HG02571 (cell line): Measurements from ENCODE around the gene SERPINA12.

Source experiments
- ATAC-seq: cut with Tn5 transposase; IDR thresholded peaks from one replicate; pipeline ENCODE4 v1.9.1; 2021; ENCODE audit warnings: mild to moderate bottlenecking, moderate library complexity; ENCODE audit not compliant: unreplicated experiment

The SERPINA12 gene

GRCh38 chr14:94467728-94468520, 41.3 kb downstream of the SERPINA12 start:
- no peak for ATAC-seq

DNA sequence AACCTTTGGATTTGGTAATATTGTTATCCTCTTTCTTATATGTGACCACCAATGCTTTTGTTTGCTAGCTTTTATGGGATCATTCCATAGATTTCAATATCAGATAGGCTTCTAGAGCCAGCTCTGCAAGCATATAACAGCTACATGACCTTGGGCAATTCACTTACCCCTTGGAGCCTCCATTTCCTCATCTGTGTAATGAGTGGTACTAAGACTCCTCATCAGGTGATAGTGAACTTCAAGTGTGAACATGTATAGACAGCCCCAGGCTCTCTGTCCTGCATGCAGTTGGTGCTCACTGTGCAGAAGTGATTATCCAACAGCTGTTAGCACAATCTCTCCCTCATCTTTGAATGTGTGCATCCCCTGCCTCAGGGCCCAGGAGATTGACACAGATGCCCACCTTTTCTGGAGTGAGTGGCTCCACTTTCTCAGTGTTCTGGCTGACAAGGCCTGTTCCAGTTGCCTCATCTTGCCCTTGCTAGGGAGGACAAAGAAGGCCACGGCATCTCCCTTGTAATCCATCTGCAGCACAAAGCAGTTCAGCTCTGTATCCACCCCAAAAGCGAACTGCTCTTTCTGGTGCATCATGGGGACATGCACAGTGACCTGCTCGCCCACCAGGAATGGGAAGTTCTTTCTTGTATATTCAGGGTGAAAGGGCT, 42.4 kb downstream of the SERPINA12 start:
- ATAC-seq, result no peak

GRCh38 chr14:94465042-94465441, 44.2 kb downstream of the SERPINA12 start:
- ATAC-seq, result no peak

DNA sequence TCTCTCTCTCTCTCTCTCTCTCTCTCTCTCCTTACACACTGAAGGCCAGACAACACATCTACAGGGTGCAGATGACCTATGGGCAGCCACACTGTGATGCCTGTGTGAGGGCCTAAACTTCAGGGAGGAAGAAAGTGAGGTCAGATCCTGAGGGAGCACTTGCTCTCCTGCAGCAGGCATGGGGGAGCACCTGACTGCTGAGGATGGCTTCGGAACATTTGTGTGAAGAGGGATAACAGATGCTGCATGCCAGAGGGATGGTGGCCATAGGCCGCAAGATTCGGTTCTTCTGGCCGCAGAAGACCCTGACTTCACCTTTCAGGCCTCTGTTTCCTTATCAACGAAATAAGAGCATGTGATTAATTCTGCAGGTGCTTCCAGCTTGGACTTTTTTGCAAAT, 45.0 kb downstream of the SERPINA12 start:
- no peak for ATAC-seq

DNA sequence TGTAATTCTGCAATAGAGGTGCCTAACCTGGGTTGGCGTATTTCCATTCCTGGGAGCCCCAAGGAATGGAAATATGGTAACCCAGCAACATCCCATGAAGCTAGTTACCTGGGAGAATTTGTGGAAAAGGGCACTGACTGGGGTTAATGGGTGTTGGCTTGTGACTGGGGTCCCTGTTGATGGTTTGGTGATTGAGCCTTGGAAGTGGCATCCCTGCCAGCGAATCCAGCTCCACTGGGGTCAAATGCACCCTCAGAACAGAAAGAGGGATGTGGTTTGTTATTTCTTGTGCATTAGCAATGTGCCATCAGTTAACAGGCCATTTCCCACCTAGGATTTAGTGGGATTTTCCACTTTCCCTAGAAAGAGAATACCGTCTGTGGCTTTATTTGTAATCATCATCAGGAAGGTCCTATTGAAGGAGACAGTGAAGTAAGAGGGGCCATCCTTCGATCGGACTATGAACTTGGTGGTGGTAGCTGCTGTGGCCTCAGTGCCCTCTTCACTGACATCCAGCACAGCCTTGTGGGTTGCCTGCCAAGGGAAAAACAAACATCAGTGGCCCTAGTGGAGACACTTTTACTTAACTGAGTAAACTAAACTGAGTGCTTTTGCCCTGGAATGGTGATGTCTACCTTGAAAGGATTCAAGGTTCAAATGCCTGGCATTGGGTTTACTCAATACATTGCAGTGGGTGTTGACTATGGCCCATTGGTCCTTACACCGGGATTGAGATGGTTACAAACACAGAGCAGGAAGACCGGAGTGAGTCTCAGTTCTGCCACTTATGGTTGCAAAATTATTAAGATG, 46.3 kb downstream of the SERPINA12 start:
- ATAC-seq, result no peak

DNA sequence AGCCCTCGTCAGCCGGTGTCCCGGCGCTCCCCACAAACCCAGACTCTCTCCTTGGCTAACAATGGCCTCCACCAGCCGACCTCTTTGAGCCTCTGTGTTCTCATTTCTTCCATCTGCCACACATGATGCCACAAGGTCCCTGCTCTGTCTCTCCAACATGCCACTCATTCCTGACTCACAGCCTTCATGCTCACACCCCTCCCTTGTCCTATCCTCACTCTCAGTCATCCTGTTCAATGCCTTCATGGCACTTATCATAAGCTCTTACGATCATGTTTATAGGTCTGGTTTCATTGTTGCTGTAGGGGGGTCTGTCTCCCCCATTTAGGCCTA, 47.1 kb downstream of the SERPINA12 start:
- ATAC-seq, result no peak

- no peak for ATAC-seq
Observed at GRCh38 chr14:94461526-94462218, 47.6 kb downstream of the SERPINA12 start.

DNA sequence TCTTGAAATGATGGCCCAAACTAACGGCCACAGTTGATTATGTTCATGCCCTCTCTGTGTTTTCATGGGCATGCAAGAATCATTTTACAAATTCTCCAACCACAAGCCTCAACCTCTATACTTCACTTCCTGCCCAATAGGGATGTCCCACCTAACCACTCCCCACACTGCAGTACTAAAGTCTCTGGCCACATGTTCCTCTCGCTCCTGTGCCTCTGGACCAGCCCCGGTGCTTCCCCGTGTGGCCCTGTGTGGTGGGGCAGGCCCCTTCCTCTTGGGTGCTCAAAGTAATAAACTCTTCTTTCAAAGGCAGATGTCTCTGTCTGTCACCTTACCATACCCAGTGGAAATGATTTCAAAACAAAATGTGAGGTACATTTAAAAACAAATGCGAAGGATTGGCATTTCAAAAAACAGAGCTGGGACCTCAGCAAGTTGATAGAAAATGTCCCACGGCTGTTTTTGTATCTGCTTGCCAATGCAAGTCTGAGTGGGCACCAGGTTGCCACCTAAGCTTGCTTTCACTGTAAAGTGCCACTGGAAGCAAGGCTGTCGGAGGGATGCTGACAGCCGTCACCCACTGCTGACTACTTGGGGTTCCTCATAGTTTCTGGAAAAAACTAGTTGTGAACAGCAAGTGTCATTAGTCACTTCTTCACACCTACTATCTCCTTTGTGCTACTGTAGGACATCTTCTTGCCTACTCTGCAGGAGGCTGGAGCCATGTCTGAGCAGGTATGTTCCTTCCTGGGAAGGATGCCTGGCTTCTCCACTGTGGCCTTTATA, 48.4 kb downstream of the SERPINA12 start:
- ATAC-seq, result no peak

DNA sequence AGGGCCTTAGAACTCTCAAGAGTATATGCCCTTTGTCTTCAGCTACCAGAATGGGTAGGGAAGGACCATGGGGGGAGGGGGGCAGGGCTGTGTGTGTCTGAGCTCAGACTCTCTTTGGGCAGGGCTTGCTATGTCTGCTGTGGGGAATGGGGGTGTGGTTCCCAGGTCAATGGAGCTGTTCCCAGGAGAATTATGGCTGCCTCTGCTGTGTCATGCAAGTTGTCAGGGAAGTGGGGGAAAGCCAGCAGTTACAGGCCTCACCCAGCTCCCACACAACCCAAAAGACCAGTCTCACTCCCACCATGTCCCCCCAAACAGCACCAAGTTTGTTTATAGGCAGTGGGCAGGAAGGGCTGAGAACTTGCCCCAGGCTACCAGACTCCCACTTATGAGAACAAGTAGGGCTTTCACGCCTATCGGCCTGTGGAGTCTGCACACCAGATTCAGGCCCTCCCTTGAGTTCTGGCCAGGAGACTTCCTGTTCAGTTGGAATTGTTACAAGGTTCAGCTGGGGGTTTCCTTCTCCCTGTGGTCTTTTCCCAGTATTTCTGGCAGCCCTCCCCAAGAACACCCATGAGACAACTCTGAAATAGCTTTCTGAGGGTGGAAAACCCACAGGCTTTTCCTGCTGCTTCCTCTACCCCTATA, 50.6 kb downstream of the SERPINA12 start:
- no peak for ATAC-seq

DNA sequence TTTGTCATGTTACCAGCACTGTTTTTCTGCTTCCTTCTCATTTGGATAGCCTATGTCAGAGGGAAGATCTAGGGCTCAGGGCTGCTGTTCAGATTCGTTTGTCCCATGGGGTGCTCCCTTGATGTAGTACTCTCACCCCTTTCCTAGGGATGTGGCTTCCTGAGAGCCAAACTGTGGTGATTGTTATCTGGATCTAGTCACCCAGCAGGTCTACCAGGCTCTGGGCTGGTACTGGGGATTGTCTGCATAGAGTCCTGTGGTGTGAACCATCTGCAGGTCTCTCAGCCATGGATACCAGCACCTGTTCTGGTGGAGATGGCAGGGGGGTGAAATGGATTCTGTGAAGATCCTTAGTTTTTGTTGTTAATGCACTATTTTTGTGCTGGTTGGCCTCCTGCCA, 51.2 kb downstream of the SERPINA12 start:
- ATAC-seq, result no peak

DNA sequence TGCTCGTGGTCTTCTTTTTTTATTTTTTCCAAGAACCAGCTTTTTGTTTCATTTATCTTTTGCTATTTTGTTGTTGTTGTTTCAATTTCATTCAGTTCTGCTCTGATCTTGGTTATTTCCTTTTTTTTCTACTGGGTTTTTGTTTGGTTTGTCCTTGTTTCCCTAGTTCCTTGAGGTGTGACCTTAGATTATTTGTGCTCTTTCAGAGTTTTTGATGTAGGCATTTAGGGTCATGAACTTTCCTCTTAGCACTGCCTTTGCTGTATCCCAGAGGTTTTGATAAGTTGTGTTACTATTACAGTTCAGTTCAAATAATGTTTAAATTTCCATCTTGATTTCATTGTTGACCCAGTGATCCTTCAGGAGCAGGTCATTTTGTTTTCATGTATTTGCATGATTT, 53.3 kb downstream of the SERPINA12 start:
- no peak for ATAC-seq

DNA sequence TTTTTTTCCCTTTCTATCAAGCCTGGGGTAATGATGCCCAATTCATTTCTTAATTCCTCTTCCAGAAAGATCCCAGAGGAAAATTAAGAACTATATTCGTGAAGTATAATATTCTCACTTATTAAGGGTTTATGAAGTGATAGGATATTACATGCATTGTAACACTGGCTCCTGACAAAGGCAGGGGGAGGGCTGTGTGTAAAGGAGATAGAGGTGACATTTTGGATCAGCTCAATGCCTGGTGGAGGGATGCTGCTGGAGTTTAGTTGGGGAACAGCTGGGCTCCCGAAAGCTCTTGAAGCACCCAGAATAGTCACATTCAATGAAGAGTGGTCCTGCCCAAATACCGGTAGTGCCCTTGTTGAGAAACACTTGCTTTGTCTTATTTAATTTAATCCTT, 57.4 kb downstream of the SERPINA12 start:
- ATAC-seq, result no peak

DNA sequence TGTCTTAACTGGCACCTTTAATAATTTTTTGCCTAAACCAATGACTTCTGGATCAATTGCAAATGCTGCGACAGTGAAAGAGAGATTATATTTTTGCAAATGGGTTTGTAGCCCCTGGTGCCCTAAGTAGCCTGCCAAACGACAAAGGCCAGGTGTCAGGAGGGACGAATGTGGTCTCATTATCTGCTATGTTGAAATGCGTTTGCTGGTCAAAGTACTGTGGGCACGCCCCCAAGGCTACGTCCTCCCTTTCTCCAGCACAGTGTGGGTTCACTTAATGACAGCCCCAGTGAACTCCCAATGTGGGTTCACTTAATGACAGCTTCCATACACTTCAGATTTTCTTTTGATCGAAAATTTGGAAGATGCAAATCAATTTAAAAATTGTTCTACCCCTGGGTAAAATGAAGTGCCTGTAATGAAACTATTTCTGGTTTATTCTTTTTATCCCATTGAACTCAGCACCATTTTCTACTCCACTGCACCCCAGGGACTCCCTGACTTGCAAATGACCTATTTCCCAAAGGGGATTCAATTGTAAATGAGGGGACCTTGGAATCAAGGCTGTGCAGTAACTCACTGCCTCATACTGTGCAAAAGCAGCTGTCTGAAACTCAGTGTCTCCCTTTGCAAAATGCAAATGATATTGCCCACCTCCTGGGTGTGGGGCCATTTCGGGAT, 58.0 kb downstream of the SERPINA12 start:
- ATAC-seq, result no peak

- ATAC-seq, result no peak
Observed at GRCh38 chr14:94450722-94451090, 58.6 kb downstream of the SERPINA12 start.

- no peak for ATAC-seq
Observed at GRCh38 chr14:94449930-94450329, 59.3 kb downstream of the SERPINA12 start.

GRCh38 chr14:94448071-94448808, 61.0 kb downstream of the SERPINA12 start:
- no peak for ATAC-seq

DNA sequence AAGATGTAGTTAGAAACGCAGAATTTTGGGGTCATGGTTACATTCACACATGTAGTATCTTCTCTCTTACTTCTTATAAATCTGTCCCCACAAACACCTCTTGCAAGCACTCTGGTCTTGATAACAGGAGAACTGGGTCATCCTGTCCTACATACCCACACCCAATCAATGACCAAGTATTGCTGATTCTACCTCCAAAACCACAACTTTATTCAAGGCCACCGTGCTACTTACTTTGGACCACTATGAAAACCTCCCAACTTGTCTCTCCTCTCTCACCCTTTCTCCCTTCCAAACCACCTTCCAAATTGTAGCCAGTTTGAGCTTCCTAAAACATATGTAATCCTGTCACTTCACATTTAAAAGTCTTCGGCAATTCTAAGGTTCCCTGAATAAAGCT, 62.1 kb downstream of the SERPINA12 start:
- no peak for ATAC-seq

DNA sequence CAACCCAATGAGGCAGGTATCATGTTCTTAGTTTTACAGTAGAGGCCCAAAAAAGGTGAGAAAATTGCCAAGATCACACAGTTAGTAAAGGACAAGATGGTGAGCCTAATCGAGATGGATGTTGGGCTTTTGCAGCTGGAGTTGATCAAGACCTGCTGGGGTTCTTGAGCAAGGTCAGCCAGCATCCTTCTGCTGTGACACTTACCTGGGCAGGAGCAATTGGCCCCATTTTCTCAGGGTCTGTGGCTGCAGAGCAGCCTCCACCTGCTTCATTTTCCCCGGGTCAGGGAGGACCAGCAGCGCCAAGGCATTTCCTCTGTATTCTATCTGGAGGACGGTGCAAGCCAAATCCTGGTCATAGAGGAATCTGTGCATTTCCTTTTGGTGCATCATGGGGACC, 63.1 kb downstream of the SERPINA12 start:
- no peak for ATAC-seq

GRCh38 chr14:94445003-94445402, 64.3 kb downstream of the SERPINA12 start:
- ATAC-seq, result no peak
